Measurements from ENCODE around the gene ADAMTS17.

GRCh38 chr15:100199711-100200286 lies 142.0 kb downstream of the ADAMTS17 start:
- TF ChIP-seq POLR2A (IDR thresholded peaks at IDR 0.05; ENCODE audit: low read length) (no peak), GATA1 (IDR thresholded peaks at IDR 0.05; ENCODE audit: low read depth, low read length) (no peak)
